Smooth muscle cell (in vitro differentiated cells): ENCODE data around the gene FRYL. TPM values are rescaled to one million over a fixed set of nuclear protein-coding genes. Genes with fewer than 3 reads are reported as not detected.
A peak's percentile ranks its signal among the peaks of the same experiment; 100 is the strongest.

Source experiments
- DNase-seq: peaks from one replicate; lab custom pipeline; 2025; ENCODE audit not compliant: unreplicated experiment; lab: John Stamatoyannopoulos, UW
- H2AFZ ChIP-seq: fragments of 200-600 bp; sonication (generic); 2 replicates; pipeline ENCODE4 v1.6.0; 2016; ENCODE audit warnings: antibody characterized with exemption, low read depth, mild to moderate bottlenecking
- H3F3A ChIP-seq: fragments of 200-600 bp; sonication (generic); 2 replicates; pipeline ENCODE4 v1.6.0; 2017; ENCODE audit warnings: antibody characterized with exemption, low read depth
- H3K27ac ChIP-seq: fragments of 200-600 bp; sonication (generic); 2 replicates; pipeline ENCODE4 v1.5.1; 2016; ENCODE audit warnings: low read depth, mild to moderate bottlenecking
- H3K27me3 ChIP-seq: fragments of 200-600 bp; sonication (generic); 2 replicates; pipeline ENCODE4 v1.6.1; 2016; ENCODE audit warnings: low read depth, mild to moderate bottlenecking
- H3K36me3 ChIP-seq: fragments of 200-600 bp; sonication (generic); 2 replicates; pipeline ENCODE4 v1.5.1; 2016; ENCODE audit warnings: low read depth
- H3K4me1 ChIP-seq: fragments of 200-600 bp; sonication (generic); 2 replicates; pipeline ENCODE4 v1.5.1; 2016; ENCODE audit warnings: low read depth
- H3K4me2 ChIP-seq: fragments of 200-600 bp; sonication (generic); 2 replicates; pipeline ENCODE4 v1.6.0; 2016; ENCODE audit warnings: mild to moderate bottlenecking
- H3K4me3 ChIP-seq: fragments of 200-600 bp; sonication (generic); 2 replicates; pipeline ENCODE4 v1.5.1; 2016; ENCODE audit warnings: mild to moderate bottlenecking
- H3K79me2 ChIP-seq: fragments of 200-600 bp; sonication (generic); 2 replicates; pipeline ENCODE4 v1.6.0; 2016; ENCODE audit warnings: low read depth, mild to moderate bottlenecking
- H3K9ac ChIP-seq: fragments of 200-600 bp; sonication (generic); 2 replicates; pipeline ENCODE4 v1.6.0; 2016; ENCODE audit warnings: low read depth
- H3K9me3 ChIP-seq: fragments of 200-600 bp; sonication (generic); replicated peaks from 2 replicates; pipeline ENCODE4 v1.5.1; 2016; ENCODE audit warnings: low read depth
- H4K20me1 ChIP-seq: fragments of 200-600 bp; sonication (generic); 2 replicates; pipeline ENCODE4 v1.6.0; 2016; ENCODE audit warnings: low read depth
- CTCF ChIP-seq: fragments of 200-600 bp; sonication (generic); IDR thresholded peaks from 2 replicates; pipeline ENCODE4 v1.5.1; 2017; ENCODE audit warnings: borderline replicate concordance, mild to moderate bottlenecking, antibody characterized with exemption; ENCODE audit not compliant: insufficient read depth, poor library complexity, severe bottlenecking
- WGBS: methylation state at CpG from one replicate; pipeline ENCODE4 v1.1.7; 2016; ENCODE audit warnings: low lambda C conversion rate; 5-methylcytosine and 5-hydroxymethylcytosine counted together
- polyA plus RNA-seq: library from polyadenylated mRNA; unstranded; fragments of >200 nt; fragmentation: Nextera tagmentation; extraction: Ambion mirVana; gene quantifications from 2 replicates; pipeline ENCODE4 v1.2.1, GENCODE V29; 2016
- total RNA-seq: library from RNA; depleted of rRNA; stranded (reverse); fragments of >200 nt; gene quantifications from 2 replicates; pipeline ENCODE4 v1.2.3, GENCODE V29; 2014

The FRYL gene
- total and polyA plus RNA-seq, 2 experiments from 2014 or later: 14.9 to 56.6 TPM

GRCh38 chr4:48669086-48669485 is 111.0 kb downstream of the FRYL start:
- 88% methylated on average over 3 of the region's 3 CpGs for WGBS
- Histone ChIP-seq H3K27me3 (no peaks in the 10 kb centered on the region), H3K79me2 (peaks cover 27% of the 10 kb centered on the region), H3K4me3 (no peak overlapping the region), H3K4me2 (no peak overlapping the region), H3K27ac (peak overlapping the region; percentile 34), H3K9ac (no peak overlapping the region), H3K4me1 (no peaks in the 10 kb centered on the region), H3K36me3 (no peaks in the 10 kb centered on the region), H3F3A (no peaks in the 10 kb centered on the region), H4K20me1 (peaks cover 63% of the 10 kb centered on the region), H3K9me3 (no peaks in the 10 kb centered on the region), H2AFZ (no peak overlapping the region)
- no peak for TF ChIP-seq CTCF
- DNase-seq: no peak

DNA sequence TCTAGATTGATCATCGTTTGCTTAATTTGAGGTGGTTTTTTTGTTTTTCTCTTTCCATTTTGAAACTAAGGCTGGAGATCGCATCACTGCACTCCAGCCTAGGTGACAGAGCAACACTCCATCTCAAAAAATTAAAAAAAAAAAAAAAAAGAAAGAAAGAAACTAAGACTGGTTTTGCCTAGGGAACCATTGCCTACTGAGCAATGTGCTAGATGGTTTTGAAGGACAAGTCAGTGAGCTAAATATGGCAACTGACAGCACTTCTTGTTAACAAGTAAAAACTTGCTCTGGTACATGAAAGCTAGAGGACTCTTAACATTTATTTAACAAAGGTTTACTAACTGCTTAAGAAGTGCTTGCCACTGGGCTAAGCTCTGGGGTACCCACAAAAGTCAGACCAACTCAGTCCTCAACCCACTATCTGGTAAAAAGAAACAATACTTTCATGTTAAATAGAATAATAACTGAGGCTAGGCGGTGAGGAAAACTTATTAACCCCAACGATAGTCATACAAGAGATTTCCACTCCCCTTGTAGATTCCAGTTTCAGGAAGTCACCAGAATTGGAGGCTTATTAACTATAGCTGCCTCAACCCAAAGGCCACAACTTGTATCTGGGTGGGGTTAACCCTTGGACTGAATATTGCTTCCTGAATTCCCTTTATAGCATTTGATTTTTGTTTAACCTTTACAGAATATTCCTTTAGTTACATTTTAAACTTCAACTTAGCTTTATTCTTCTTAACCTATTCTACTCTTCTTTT is 111.6 kb downstream of the FRYL start:
- Histone ChIP-seq H3K27me3 (no peaks in the 10 kb centered on the region), H3K4me3 (no peak overlapping the region), H3K36me3 (no peaks in the 10 kb centered on the region), H3K4me1 (no peaks in the 10 kb centered on the region), H3K4me2 (no peak overlapping the region), H4K20me1 (peaks cover 62% of the 10 kb centered on the region), H2AFZ (no peak overlapping the region), H3F3A (no peaks in the 10 kb centered on the region), H3K79me2 (peaks cover 30% of the 10 kb centered on the region), H3K27ac (peak overlapping the region; percentile 34), H3K9me3 (no peaks in the 10 kb centered on the region), H3K9ac (no peak overlapping the region)
- no peak for DNase-seq
- 89% methylated on average over 4 of the region's 4 CpGs for WGBS
- TF ChIP-seq CTCF: no peak

DNA sequence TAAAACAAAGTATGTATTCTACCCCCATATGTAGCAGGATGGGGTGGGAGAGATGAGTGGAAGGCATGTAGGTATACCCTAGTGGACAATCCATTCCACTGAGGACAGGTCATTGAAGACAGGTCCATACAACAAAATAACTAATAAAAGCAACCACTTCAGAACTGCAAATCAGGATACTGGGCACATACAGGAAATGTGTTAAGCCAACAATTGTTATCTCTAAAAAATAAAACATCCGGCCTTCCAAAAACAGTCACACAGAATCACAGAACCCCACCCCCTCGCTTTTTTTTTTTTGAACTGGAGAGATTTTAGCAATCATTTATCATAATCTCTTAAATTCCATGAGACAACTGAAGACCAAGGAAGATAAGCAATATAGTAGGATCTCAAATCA is 112.9 kb downstream of the FRYL start:
- WGBS: 85% methylated on average over 2 of the region's 2 CpGs
- no peak overlapping the region for H2AFZ ChIP-seq
- no peak overlapping the region for H3K27ac ChIP-seq
- H3K4me1 ChIP-seq: no peaks in the 10 kb centered on the region
- TF ChIP-seq CTCF: no peak
- no peaks in the 10 kb centered on the region for H3F3A ChIP-seq
- no peak for DNase-seq
- no peaks in the 10 kb centered on the region for H3K9me3 ChIP-seq
- no peak overlapping the region for H3K4me2 ChIP-seq
- peaks cover 38% of the 10 kb centered on the region for H3K79me2 ChIP-seq
- peaks cover 54% of the 10 kb centered on the region for H4K20me1 ChIP-seq
- H3K9ac ChIP-seq: no peak overlapping the region
- no peak overlapping the region for H3K4me3 ChIP-seq
- H3K36me3 ChIP-seq: no peaks in the 10 kb centered on the region
- no peaks in the 10 kb centered on the region for H3K27me3 ChIP-seq
